Activated CD4-positive, alpha-beta T cell treated with anti-CD3 and anti-CD28 coated beads, Interleukin-10, Interleukin-2, amounts not matched to agents 100 ng/mL and 50 ng/mL, durations not matched to agents 16 hours and 8 hours (primary cell): ENCODE data around the gene NCS1.
A peak's percentile ranks its signal among the peaks of the same experiment; 100 is the strongest.

ENCODE experiments used
- DNase-seq: peaks from one replicate; pipeline ENCODE4 v3.0.0-alpha.2; 2020

NCS1 gene

GRCh38 chr9:130217838-130218237 is 45.6 kb downstream of the NCS1 start:
- DNase-seq, result no peak

GRCh38 chr9:130219661-130220096 is 47.5 kb downstream of the NCS1 start:
- DNase-seq, result no peak

- no peak for DNase-seq
Observed at GRCh38 chr9:130220352-130220751, 48.1 kb downstream of the NCS1 start.

GRCh38 chr9:130222833-130223232 is 50.6 kb downstream of the NCS1 start:
- DNase-seq, result no peak

- DNase-seq, result no peak
Observed at GRCh38 chr9:130225071-130225470, 52.9 kb downstream of the NCS1 start.

GRCh38 chr9:130225586-130225985 is 53.4 kb downstream of the NCS1 start:
- no peak for DNase-seq

GRCh38 chr9:130226112-130226511 is 53.9 kb downstream of the NCS1 start:
- no peak for DNase-seq

- DNase-seq, result no peak
Observed at GRCh38 chr9:130227833-130228232, 55.6 kb downstream of the NCS1 start.

GRCh38 chr9:130229759-130230158 is 57.6 kb downstream of the NCS1 start:
- DNase-seq, result no peak

GRCh38 chr9:130230631-130231030 is 58.4 kb downstream of the NCS1 start:
- DNase-seq, result no peak

- no peak for DNase-seq
Observed at GRCh38 chr9:130232899-130233586, 60.8 kb downstream of the NCS1 start.

- no peak for DNase-seq
Observed at GRCh38 chr9:130233587-130233945, 61.4 kb downstream of the NCS1 start.

GRCh38 chr9:130234340-130235260 is 62.4 kb downstream of the NCS1 start:
- DNase-seq, result no peak

GRCh38 chr9:130235558-130236435 is 63.6 kb downstream of the NCS1 start:
- DNase-seq, result peak; percentile 66

GRCh38 chr9:130236436-130236985 is 64.3 kb downstream of the NCS1 start:
- no peak for DNase-seq

- DNase-seq, result no peak
Observed at GRCh38 chr9:130237076-130237475, 64.9 kb downstream of the NCS1 start.

- DNase-seq, result peak; percentile 10
Observed at GRCh38 chr9:130237763-130238524, 65.7 kb downstream of the NCS1 start.

GRCh38 chr9:130239363-130239695 is 67.1 kb downstream of the NCS1 start:
- no peak for DNase-seq

GRCh38 chr9:130239741-130240241 is 67.6 kb downstream of the NCS1 start:
- DNase-seq, result peak; percentile 76

GRCh38 chr9:130240410-130241197 is 68.4 kb downstream of the NCS1 start:
- DNase-seq, result peak; percentile 85

- DNase-seq, result no peak
Observed at GRCh38 chr9:130241198-130241535, 69.0 kb downstream of the NCS1 start.
